IPS-18a (cell line): Measurements from ENCODE around the gene OSBPL10.

ENCODE experiments used
- H3K27ac ChIP-seq: one replicate; pipeline ENCODE4 v1.5.1; 2013; ENCODE audit warnings: low read length
- H3K27me3 ChIP-seq: one replicate; pipeline ENCODE4 v1.6.1; 2013; ENCODE audit warnings: mild to moderate bottlenecking, low read length; ENCODE audit not compliant: control insufficient read depth, insufficient read depth
- H3K36me3 ChIP-seq: one replicate; pipeline ENCODE4 v1.6.1; 2013; ENCODE audit warnings: low read depth, low read length; ENCODE audit not compliant: control insufficient read depth
- H3K4me1 ChIP-seq: one replicate; pipeline ENCODE4 v1.6.1; 2013; ENCODE audit warnings: low read depth, low read length; ENCODE audit not compliant: control insufficient read depth
- H3K4me3 ChIP-seq: one replicate; pipeline ENCODE4 v1.5.1; 2013; ENCODE audit warnings: low read length
- H3K9ac ChIP-seq: one replicate; pipeline ENCODE4 v1.6.1; 2013; ENCODE audit warnings: mild to moderate bottlenecking, low read length, moderate library complexity
- H3K9me3 ChIP-seq: one replicate; pipeline ENCODE4 v1.6.1; 2013; ENCODE audit warnings: low read depth, low read length; ENCODE audit not compliant: control insufficient read depth

OSBPL10 gene

GRCh38 chr3:31953636-31954035 lies 27.4 kb downstream of the OSBPL10 start:
- no peaks in the 10 kb centered on the region for H3K27me3 ChIP-seq
- peaks cover 7% of the 10 kb centered on the region for H3K4me1 ChIP-seq
- H3K4me3 ChIP-seq = no peak overlapping the region
- H3K36me3 ChIP-seq = no peaks in the 10 kb centered on the region
- no peak overlapping the region for H3K9ac ChIP-seq
- H3K27ac ChIP-seq = no peak overlapping the region
- H3K9me3 ChIP-seq = peaks cover 4% of the 10 kb centered on the region

GRCh38 chr3:31953091-31953490 lies 28.0 kb downstream of the OSBPL10 start:
- Histone ChIP-seq H3K4me1 (peaks cover 7% of the 10 kb centered on the region), H3K36me3 (no peaks in the 10 kb centered on the region), H3K4me3 (no peak overlapping the region), H3K9me3 (peaks cover 4% of the 10 kb centered on the region), H3K9ac (no peak overlapping the region), H3K27ac (no peak overlapping the region), H3K27me3 (no peaks in the 10 kb centered on the region)

GRCh38 chr3:31952205-31952604 lies 28.9 kb downstream of the OSBPL10 start:
- Histone ChIP-seq H3K4me3 (no peak overlapping the region), H3K9me3 (peaks cover 4% of the 10 kb centered on the region)

GRCh38 chr3:31948280-31948679 lies 32.8 kb downstream of the OSBPL10 start:
- no peak overlapping the region for H3K9ac ChIP-seq
- no peak overlapping the region for H3K4me3 ChIP-seq
- H3K9me3 ChIP-seq = no peaks in the 10 kb centered on the region
- no peaks in the 10 kb centered on the region for H3K36me3 ChIP-seq
- peaks cover 10% of the 10 kb centered on the region for H3K4me1 ChIP-seq
- no peaks in the 10 kb centered on the region for H3K27me3 ChIP-seq
- H3K27ac ChIP-seq = no peak overlapping the region

More at GRCh38 chr3:31952205-31952604, 28.9 kb downstream of the OSBPL10 start:
- Histone ChIP-seq H3K27ac (no peak overlapping the region), H3K27me3 (no peaks in the 10 kb centered on the region), H3K9ac (no peak overlapping the region), H3K4me1 (peaks cover 7% of the 10 kb centered on the region), H3K36me3 (no peaks in the 10 kb centered on the region)

GRCh38 chr3:31947671-31948091 lies 33.4 kb downstream of the OSBPL10 start:
- no peak overlapping the region for H3K27ac ChIP-seq
- H3K4me3 ChIP-seq = no peak overlapping the region

GRCh38 chr3:31947162-31947561 lies 33.9 kb downstream of the OSBPL10 start:
- no peak overlapping the region for H3K9ac ChIP-seq
- no peak overlapping the region for H3K27ac ChIP-seq
- peaks cover 10% of the 10 kb centered on the region for H3K4me1 ChIP-seq
- H3K4me3 ChIP-seq = no peak overlapping the region
- no peaks in the 10 kb centered on the region for H3K36me3 ChIP-seq
- H3K9me3 ChIP-seq = no peaks in the 10 kb centered on the region
- no peaks in the 10 kb centered on the region for H3K27me3 ChIP-seq

More at GRCh38 chr3:31947671-31948091, 33.4 kb downstream of the OSBPL10 start:
- Histone ChIP-seq H3K27me3 (no peaks in the 10 kb centered on the region), H3K4me1 (peaks cover 10% of the 10 kb centered on the region), H3K9ac (no peak overlapping the region), H3K36me3 (no peaks in the 10 kb centered on the region), H3K9me3 (no peaks in the 10 kb centered on the region)

- Histone ChIP-seq H3K4me3 (no peak overlapping the region), H3K9me3 (no peaks in the 10 kb centered on the region), H3K27me3 (no peaks in the 10 kb centered on the region), H3K36me3 (no peaks in the 10 kb centered on the region), H3K27ac (no peak overlapping the region), H3K9ac (no peak overlapping the region), H3K4me1 (peaks cover 10% of the 10 kb centered on the region)
Observed at GRCh38 chr3:31946484-31947081, 34.5 kb downstream of the OSBPL10 start.

- no peak overlapping the region for H3K27ac ChIP-seq
- no peaks in the 10 kb centered on the region for H3K36me3 ChIP-seq
- no peak overlapping the region for H3K4me3 ChIP-seq
- H3K27me3 ChIP-seq = no peaks in the 10 kb centered on the region
- peaks cover 10% of the 10 kb centered on the region for H3K4me1 ChIP-seq
- H3K9me3 ChIP-seq = no peaks in the 10 kb centered on the region
- H3K9ac ChIP-seq = no peak overlapping the region
Observed at GRCh38 chr3:31945738-31946052, 35.4 kb downstream of the OSBPL10 start.

GRCh38 chr3:31943041-31943440 lies 38.0 kb downstream of the OSBPL10 start:
- Histone ChIP-seq H3K36me3 (no peaks in the 10 kb centered on the region), H3K4me3 (no peak overlapping the region), H3K4me1 (peaks cover 5% of the 10 kb centered on the region), H3K9me3 (no peaks in the 10 kb centered on the region), H3K27me3 (no peaks in the 10 kb centered on the region), H3K9ac (no peak overlapping the region), H3K27ac (no peak overlapping the region)

- Histone ChIP-seq H3K36me3 (no peaks in the 10 kb centered on the region), H3K9ac (no peak overlapping the region), H3K4me1 (peaks cover 3% of the 10 kb centered on the region), H3K27ac (no peak overlapping the region), H3K27me3 (no peaks in the 10 kb centered on the region), H3K9me3 (no peaks in the 10 kb centered on the region), H3K4me3 (no peak overlapping the region)
Observed at GRCh38 chr3:31942446-31942845, 38.6 kb downstream of the OSBPL10 start.

GRCh38 chr3:31937225-31937624 lies 43.8 kb downstream of the OSBPL10 start:
- Histone ChIP-seq H3K9ac (no peak overlapping the region), H3K36me3 (no peaks in the 10 kb centered on the region), H3K27me3 (no peaks in the 10 kb centered on the region), H3K27ac (no peak overlapping the region), H3K4me1 (peaks cover 17% of the 10 kb centered on the region), H3K4me3 (no peak overlapping the region), H3K9me3 (no peaks in the 10 kb centered on the region)

- H3K9ac ChIP-seq = no peak overlapping the region
- no peaks in the 10 kb centered on the region for H3K9me3 ChIP-seq
- H3K27ac ChIP-seq = no peak overlapping the region
- H3K4me1 ChIP-seq = peaks cover 17% of the 10 kb centered on the region
- no peaks in the 10 kb centered on the region for H3K36me3 ChIP-seq
- no peak overlapping the region for H3K4me3 ChIP-seq
- no peaks in the 10 kb centered on the region for H3K27me3 ChIP-seq
Observed at GRCh38 chr3:31936420-31937060, 44.5 kb downstream of the OSBPL10 start.
